HG02610 (cell line): ENCODE data around the gene CNR2.
"Not testable (repeated sequence)": the region's sequence is repeated elsewhere in the genome, so short reads cannot be mapped to it uniquely, and the experiment has no call there.

Experiments used
- ATAC-seq: cut with Tn5 transposase; IDR thresholded peaks from one replicate; pipeline ENCODE4 v1.9.1; 2021; ENCODE audit warnings: mild to moderate bottlenecking, moderate library complexity; ENCODE audit not compliant: unreplicated experiment

CNR2 gene

GRCh38 chr1:23889074-23889473 lies 24.1 kb downstream of the CNR2 start:
- ATAC-seq = peak; percentile 60

GRCh38 chr1:23885222-23885621 lies 27.9 kb downstream of the CNR2 start:
- ATAC-seq = no peak

- ATAC-seq = no peak
These were observed 30.4 kb downstream of the CNR2 start for GRCh38 chr1:23882746-23883145.

GRCh38 chr1:23879809-23880208 lies 33.4 kb downstream of the CNR2 start:
- no peak for ATAC-seq

GRCh38 chr1:23878668-23879067 lies 34.5 kb downstream of the CNR2 start:
- ATAC-seq = no peak

DNA sequence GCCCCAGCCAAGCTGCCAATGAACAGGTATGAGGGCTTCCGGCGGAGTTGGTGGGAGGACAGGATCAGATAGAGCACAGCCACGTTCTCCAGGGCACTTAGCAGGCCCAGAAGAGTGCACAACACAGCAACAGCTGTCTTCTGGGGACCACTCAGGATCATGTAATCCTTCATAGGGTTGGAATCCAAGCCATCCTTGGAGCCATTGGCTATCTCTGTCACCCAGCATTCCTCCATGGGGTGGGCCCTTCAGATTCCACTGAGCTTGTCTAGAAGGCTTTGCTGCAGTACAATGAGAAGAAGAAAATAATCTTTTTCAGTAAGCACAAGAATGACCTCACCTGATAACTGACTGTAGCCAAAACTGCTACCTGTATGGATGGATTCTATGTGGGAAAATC lies 37.8 kb downstream of the CNR2 start:
- ATAC-seq = no peak

- ATAC-seq = no peak
These were observed 40.7 kb downstream of the CNR2 start for GRCh38 chr1:23872421-23872820.

DNA sequence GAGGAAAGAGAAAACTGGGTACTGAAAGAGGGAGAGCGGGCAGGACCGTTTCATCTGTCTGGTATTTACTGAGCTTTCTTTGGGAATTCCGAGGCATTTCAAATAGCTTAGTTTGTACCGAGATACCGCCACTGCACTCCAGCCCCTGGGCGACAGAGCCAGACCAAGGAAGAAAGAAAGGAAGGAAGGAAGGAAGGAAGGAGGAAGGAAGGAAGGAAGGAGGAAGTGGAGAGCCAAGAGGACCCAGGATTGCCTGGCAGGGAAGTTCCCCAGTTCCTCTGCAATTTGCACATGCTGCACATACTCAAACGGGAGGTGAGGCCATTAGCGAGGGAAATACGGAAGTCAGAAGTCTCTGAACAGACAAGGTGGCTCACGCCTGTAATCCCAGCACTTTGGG lies 44.1 kb downstream of the CNR2 start:
- no peak for ATAC-seq

DNA sequence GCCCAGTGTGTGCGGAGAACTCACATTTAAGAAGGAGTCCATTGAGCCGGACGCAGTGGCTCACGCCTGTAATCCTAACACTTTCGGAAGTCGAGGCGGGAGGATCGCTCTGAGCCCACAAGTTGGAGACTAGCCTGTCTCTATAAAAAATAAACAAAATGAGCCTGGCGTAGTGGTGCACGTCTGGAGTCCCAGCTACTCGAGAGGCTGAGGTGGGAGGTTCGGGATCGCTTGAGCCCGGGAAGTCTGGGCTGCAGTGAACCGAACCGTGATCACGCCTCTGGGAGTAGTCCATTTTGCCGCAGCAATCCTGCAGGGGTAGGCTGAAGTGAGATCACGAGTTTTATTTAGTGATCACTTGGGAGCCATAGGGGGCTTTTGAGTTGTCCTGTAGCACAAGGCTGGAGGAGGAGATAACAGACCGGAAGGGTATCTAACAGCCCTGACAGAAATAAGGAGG lies 44.6 kb downstream of the CNR2 start:
- peak; percentile 6 for ATAC-seq

DNA sequence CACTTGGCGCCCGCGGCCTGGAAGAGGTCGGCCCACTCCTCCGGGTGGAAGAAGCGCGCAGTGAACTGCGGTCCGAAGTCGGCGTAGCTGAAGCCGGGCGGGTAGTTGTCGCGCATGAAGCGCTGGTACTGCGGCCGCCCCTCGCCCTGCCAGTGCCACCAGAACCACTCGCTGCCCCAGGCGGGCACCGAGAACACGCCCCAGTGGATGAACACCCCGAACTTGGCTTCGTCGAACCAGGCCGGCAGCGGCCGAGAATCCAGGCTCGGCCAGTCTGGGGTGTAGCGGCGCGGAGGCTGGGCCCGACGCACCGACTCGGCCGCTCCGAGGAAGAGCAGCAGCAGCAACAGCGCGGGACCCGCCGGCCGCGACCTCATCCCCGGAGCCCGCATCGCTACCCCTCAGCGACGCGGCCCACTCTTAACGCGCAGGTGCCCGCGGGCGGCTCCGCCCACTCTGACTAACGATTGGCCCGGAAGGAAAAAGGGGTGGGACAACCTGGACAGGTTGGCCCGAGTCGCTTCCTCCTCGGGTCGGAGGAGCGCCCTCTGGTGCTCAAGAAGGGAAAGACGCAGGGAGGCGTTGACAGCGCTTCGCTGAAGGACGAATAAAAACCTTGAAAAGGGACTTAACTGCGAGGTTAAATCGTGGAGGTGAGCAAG lies 45.1 kb downstream of the CNR2 start, which contains the start of gene FUCA1:
Gene FUCA1 (minus strand): TSS at position 396 of the 662 bp plus-strand sequence. CDS start 4 bp downstream, at position 392.
- ATAC-seq = peak; percentile 89

DNA sequence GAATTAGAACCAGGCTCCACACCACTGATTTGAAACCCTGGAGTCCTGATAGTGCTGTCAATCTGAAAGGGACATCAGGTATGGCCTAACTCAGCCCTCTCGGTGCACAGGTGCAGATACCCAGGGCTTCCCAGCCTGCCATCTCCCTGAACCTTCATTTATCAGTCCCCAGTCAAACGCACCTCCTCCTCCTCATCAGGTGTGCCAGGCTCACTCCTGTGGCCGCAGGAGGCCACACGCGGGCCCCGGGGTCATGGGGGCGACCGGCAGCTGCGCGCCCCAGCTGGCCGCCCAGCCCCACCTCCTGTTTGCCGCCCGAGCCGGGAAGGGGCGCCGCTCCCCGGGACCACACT lies 45.6 kb downstream of the CNR2 start:
- no peak for ATAC-seq

GRCh38 chr1:23865543-23865930 lies 47.6 kb downstream of the CNR2 start:
- ATAC-seq = no peak

GRCh38 chr1:23864801-23865542 lies 48.2 kb downstream of the CNR2 start:
- no peak for ATAC-seq

- no peak for ATAC-seq
These were observed 50.5 kb downstream of the CNR2 start for GRCh38 chr1:23862640-23863039.

DNA sequence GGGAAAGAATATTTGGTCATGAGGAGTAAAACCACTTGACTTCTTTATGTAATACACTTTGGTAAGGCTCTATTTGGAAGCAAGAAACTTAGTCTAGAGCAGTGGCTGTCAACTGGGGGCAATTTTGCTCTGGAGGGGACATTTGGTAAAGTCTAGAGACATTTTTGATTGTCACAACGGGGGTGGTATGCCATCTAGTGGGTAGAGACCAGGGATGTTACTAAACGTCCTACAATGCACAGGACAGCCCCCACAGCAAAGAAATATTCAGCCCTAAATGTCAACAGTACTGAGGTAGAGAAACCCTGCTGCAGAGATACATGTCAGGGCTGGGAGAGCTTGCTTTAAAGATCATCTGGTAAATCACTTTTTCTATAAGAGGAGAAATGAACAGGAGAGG lies 58.6 kb downstream of the CNR2 start:
- no peak for ATAC-seq

GRCh38 chr1:23853124-23853523 lies 60.0 kb downstream of the CNR2 start:
- ATAC-seq = not testable (repeated sequence)

DNA sequence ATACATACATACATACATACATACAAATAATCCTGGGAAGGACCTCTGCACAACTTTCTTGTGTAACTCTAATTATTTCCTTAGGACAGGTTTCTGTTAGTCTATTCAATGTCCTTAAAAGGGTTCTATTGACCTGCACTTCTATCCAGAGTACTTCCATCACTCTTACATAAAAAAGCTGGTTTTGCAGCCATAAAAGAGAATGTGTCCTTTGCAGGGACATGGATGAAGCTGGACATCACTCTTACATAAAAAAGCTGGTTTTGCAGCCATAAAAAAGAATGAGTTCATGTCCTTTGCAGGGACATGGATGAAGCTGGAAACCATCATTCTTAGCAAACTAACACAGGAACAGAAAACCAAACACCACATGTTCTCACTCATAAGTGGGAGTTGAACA lies 61.8 kb downstream of the CNR2 start:
- not testable (repeated sequence) for ATAC-seq

GRCh38 chr1:23848673-23849616 lies 64.2 kb downstream of the CNR2 start:
- ATAC-seq = no peak

GRCh38 chr1:23847482-23848095 lies 65.6 kb downstream of the CNR2 start:
- not testable (repeated sequence) for ATAC-seq

DNA sequence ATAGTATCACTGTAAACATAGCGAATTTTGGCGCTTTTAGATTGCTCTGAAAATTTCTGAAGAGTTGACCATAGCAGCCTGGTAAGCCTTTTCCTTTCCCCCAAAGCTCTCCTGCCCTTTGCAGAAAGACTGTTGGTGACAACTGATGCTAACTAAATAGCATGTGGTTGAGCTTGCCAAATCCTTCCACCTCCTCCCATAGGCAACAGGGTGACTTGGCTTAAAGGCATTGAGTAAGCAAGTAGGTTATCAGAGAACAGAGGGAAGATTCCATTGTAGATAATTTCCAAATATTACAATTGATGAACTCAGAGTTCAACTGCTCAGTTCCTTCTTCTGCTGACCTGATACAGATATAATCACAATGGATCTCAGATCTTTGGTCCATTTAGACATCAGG lies 68.0 kb downstream of the CNR2 start:
- ATAC-seq = no peak

GRCh38 chr1:23843644-23844043 lies 69.5 kb downstream of the CNR2 start:
- ATAC-seq = no peak
